H9 (cell line): ENCODE data around the gene TSSK6. TPM values are rescaled to one million over a fixed set of nuclear protein-coding genes. Genes with fewer than 3 reads are reported as not detected.

ENCODE experiments used
- DNase-seq: peaks from one replicate; pipeline ENCODE4 v3.0.0-alpha.2; 2017
- H2AFZ ChIP-seq: one replicate; pipeline ENCODE4 v1.6.1; 2013; ENCODE audit warnings: mild to moderate bottlenecking, low read length, control low read depth, moderate library complexity
- H2AK5ac ChIP-seq: 2 replicates; pipeline ENCODE4 v1.6.1; 2013; ENCODE audit warnings: low read length, control low read depth, mixed read lengths; ENCODE audit not compliant: insufficient read length
- H2BK120ac ChIP-seq: one replicate; pipeline ENCODE4 v1.6.1; 2013; ENCODE audit warnings: low read depth, mild to moderate bottlenecking, low read length, control low read depth, inconsistent platforms; ENCODE audit not compliant: poor library complexity, severe bottlenecking
- H2BK12ac ChIP-seq: 2 replicates; pipeline ENCODE4 v1.6.1; 2013; ENCODE audit warnings: low read length, control low read depth, mixed read lengths, low read depth; ENCODE audit not compliant: insufficient read length
- H2BK15ac ChIP-seq: 2 replicates; pipeline ENCODE4 v1.6.1; 2013; ENCODE audit warnings: low read depth, low read length, control low read depth
- H2BK20ac ChIP-seq: one replicate; pipeline ENCODE4 v1.6.1; 2013; ENCODE audit warnings: low read depth, mild to moderate bottlenecking, low read length, control low read depth, inconsistent platforms; ENCODE audit not compliant: poor library complexity, severe bottlenecking
- H2BK5ac ChIP-seq: 2 replicates; pipeline ENCODE4 v1.6.1; 2013; ENCODE audit warnings: low read length, control low read depth, mixed read lengths; ENCODE audit not compliant: insufficient read length
- H3K14ac ChIP-seq: 2 replicates; pipeline ENCODE4 v1.6.1; 2013; ENCODE audit warnings: low read length, control low read depth; ENCODE audit not compliant: insufficient read depth
- H3K18ac ChIP-seq: 2 replicates; pipeline ENCODE4 v1.6.1; 2013; ENCODE audit warnings: low read depth, mild to moderate bottlenecking, mixed read lengths, low read length, control low read depth; ENCODE audit not compliant: insufficient read length
- H3K23ac ChIP-seq: 2 replicates; pipeline ENCODE4 v1.6.1; 2013; ENCODE audit warnings: low read length, control low read depth, mixed read lengths, low read depth; ENCODE audit not compliant: insufficient read length
- H3K23me2 ChIP-seq: 2 replicates; pipeline ENCODE4 v1.6.1; 2013; ENCODE audit warnings: low read depth, mild to moderate bottlenecking, mixed read lengths, low read length, control low read depth; ENCODE audit not compliant: insufficient read length, poor library complexity, severe bottlenecking
- H3K27ac ChIP-seq: 2 replicates; pipeline ENCODE4 v1.5.1; 2013; ENCODE audit warnings: low read length, control low read depth, mixed read lengths, low read depth; ENCODE audit not compliant: insufficient read length
- H3K27me3 ChIP-seq: 2 replicates; pipeline ENCODE4 v1.6.1; 2013; ENCODE audit warnings: low read length, control low read depth, inconsistent platforms; ENCODE audit not compliant: insufficient read depth
- H3K4ac ChIP-seq: 2 replicates; pipeline ENCODE4 v1.6.1; 2013; ENCODE audit warnings: low read depth, mild to moderate bottlenecking, control low read depth, inconsistent platforms, low read length, moderate library complexity
- H3K4me1 ChIP-seq: 2 replicates; pipeline ENCODE4 v1.6.1; 2013; ENCODE audit warnings: low read length, control low read depth, inconsistent platforms; ENCODE audit not compliant: insufficient read depth
- H3K4me2 ChIP-seq: 2 replicates; pipeline ENCODE4 v1.6.1; 2013; ENCODE audit warnings: low read length, control low read depth, mixed read lengths; ENCODE audit not compliant: insufficient read length, insufficient read depth
- H3K56ac ChIP-seq: 2 replicates; pipeline ENCODE4 v1.6.1; 2013; ENCODE audit warnings: low read depth, mild to moderate bottlenecking, mixed read lengths, low read length, control low read depth; ENCODE audit not compliant: insufficient read length
- H3K79me1 ChIP-seq: 2 replicates; pipeline ENCODE4 v1.6.1; 2013; ENCODE audit warnings: low read depth, mild to moderate bottlenecking, moderate library complexity, low read length, control low read depth, inconsistent platforms; ENCODE audit not compliant: insufficient read depth, poor library complexity, severe bottlenecking
- H3K79me2 ChIP-seq: 2 replicates; pipeline ENCODE4 v1.6.1; 2013; ENCODE audit warnings: low read length, control low read depth, inconsistent platforms; ENCODE audit not compliant: insufficient read depth
- H3K9ac ChIP-seq: 2 replicates; pipeline ENCODE4 v1.6.1; 2013; ENCODE audit warnings: low read length, control low read depth, mixed read lengths; ENCODE audit not compliant: insufficient read length; ENCODE audit errors: extremely low read depth
- H3K9me3 ChIP-seq: one replicate; pipeline ENCODE4 v1.6.1; 2013; ENCODE audit warnings: low read depth, low read length, inconsistent platforms; ENCODE audit not compliant: control insufficient read depth
- H3T11ph ChIP-seq: one replicate; pipeline ENCODE4 v1.6.1; 2013; ENCODE audit warnings: mild to moderate bottlenecking, low read length, control low read depth, inconsistent platforms
- H4K20me1 ChIP-seq: one replicate; pipeline ENCODE4 v1.6.1; 2013; ENCODE audit not compliant: control insufficient read depth, insufficient read length, insufficient read depth
- H4K5ac ChIP-seq: 2 replicates; pipeline ENCODE4 v1.6.1; 2013; ENCODE audit warnings: low read depth, mild to moderate bottlenecking, mixed read lengths, low read length, control low read depth; ENCODE audit not compliant: insufficient read length
- H4K8ac ChIP-seq: replicated peaks from 2 replicates; pipeline ENCODE4 v1.6.1; 2013; ENCODE audit warnings: low read length, control low read depth, mixed read lengths, low read depth; ENCODE audit not compliant: insufficient read length
- H4K91ac ChIP-seq: 2 replicates; pipeline ENCODE4 v1.6.1; 2013; ENCODE audit warnings: low read depth, mild to moderate bottlenecking, moderate library complexity, mixed read lengths, low read length, control low read depth; ENCODE audit not compliant: insufficient read length
- H3K27ac Mint-ChIP-seq, 3 experiments: 2 replicates in 2 of 3; 3 replicates in 1 of 3; pipeline ENCODE4 v1.8.0; 2020 to 2021; ENCODE audit warnings: mixed read lengths in 3 of 3, mild to moderate bottlenecking in 1 of 3, moderate library complexity in 1 of 3
- H3K27me3 Mint-ChIP-seq: 2 replicates; pipeline ENCODE4 v1.8.0; 2021; ENCODE audit warnings: low read depth, mild to moderate bottlenecking, moderate library complexity, mixed read lengths
- H3K36me3 Mint-ChIP-seq, 3 experiments: 2 replicates in 2 of 3; 3 replicates in 1 of 3; pipeline ENCODE4 v1.8.0; 2020 to 2021; ENCODE audit warnings: low read depth in 3 of 3, mixed read lengths in 3 of 3; ENCODE audit not compliant: insufficient read depth in 1 of 3
- H3K4me1 Mint-ChIP-seq, 2 experiments: 2 replicates each; pipeline ENCODE4 v1.8.0; 2020; ENCODE audit warnings: mixed read lengths in 2 of 2
- H3K4me3 Mint-ChIP-seq, 2 experiments: 2 replicates in 1 of 2; 3 replicates in 1 of 2; pipeline ENCODE4 v1.8.0; 2020 to 2021; ENCODE audit warnings: mild to moderate bottlenecking in 2 of 2, mixed read lengths in 2 of 2, moderate library complexity in 1 of 2
- H3K9me3 Mint-ChIP-seq, 2 experiments: 2 replicates in 1 of 2; 3 replicates in 1 of 2; pipeline ENCODE4 v1.8.0; 2020; ENCODE audit warnings: mild to moderate bottlenecking in 2 of 2, mixed read lengths in 2 of 2, moderate library complexity in 1 of 2
- WGBS: extraction: QIAGEN DNeasy Blood & Tissue Kit; methylation state at CpG from one replicate; pipeline ENCODE4 v1.1.7; 2013; ENCODE audit warnings: missing lambda C conversion rate, low lambda C conversion rate, mixed read lengths; ENCODE audit not compliant: insufficient read length; ENCODE audit errors: extremely low coverage; 5-methylcytosine and 5-hydroxymethylcytosine counted together
- total RNA-seq: library from RNA; stranded (reverse); gene quantifications from 2 replicates; pipeline ENCODE4 v1.2.1, GENCODE V29; 2021
- TF ChIP-seq, protein P1 (sequence below): fragments of 200-600 bp; sonication (generic); conservative IDR thresholded peaks from 3 replicates; pipeline ENCODE4 v1.8.0; 2021; ENCODE audit warnings: antibody characterized with exemption, mild to moderate bottlenecking

TSSK6 gene
- total RNA-seq, 1 experiment from 2014 or later, result 2.6 TPM

DNA sequence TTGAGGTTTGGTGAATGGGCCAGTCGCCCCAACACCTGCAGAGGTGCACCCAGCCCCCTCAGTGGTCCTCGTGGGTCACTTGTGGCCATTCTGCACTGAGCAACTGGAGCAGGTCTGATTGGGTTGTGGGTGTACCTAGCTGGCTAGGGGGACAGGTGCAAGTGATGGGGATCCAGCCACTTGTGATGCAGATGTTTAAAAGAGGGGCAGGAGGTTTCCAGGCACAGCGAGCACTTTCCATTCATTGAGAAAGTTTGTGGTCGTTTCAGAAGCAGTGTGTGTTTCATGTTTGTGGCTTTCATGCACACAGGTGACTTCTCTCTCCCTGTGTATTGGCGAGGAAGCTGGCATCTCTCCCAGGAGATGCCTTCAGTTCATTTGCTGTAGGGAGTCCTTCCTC, 34.7 kb downstream of the TSSK6 start:
- Histone ChIP-seq H2BK12ac (no peak overlapping the region), H3K14ac (no peak overlapping the region), H4K8ac (no peak overlapping the region), H3K4ac (no peak overlapping the region), H2BK120ac (no peak overlapping the region), H2AFZ (no peak overlapping the region), H3T11ph (no peak overlapping the region), H3K79me1 (peaks cover 11% of the 10 kb centered on the region), H2BK20ac (no peak overlapping the region), H3K4me2 (no peak overlapping the region), H2BK5ac (no peak overlapping the region), H3K27ac (no peak overlapping the region), H3K79me2 (peaks cover 35% of the 10 kb centered on the region; the same call in 1 of the 2 replicates), H4K20me1 (peaks cover 4% of the 10 kb centered on the region), H4K91ac (no peak overlapping the region), H3K9ac (no peak overlapping the region), H3K56ac (no peak overlapping the region), H3K18ac (no peak overlapping the region), H2BK15ac (no peak overlapping the region), H3K9me3 (no peaks in the 10 kb centered on the region), H3K27me3 (no peaks in the 10 kb centered on the region), H4K5ac (no peak overlapping the region), H2AK5ac (no peak overlapping the region), H3K4me1 (peaks cover 1% of the 10 kb centered on the region; the same call in 1 of the 2 replicates), H3K23ac (no peak overlapping the region), H3K23me2 (no peaks in the 10 kb centered on the region)
- Mint-ChIP-seq H3K4me3 (no peak overlapping the region), H3K4me1 (peaks cover 45 to 55% of the 10 kb centered on the region in 2 experiments), H3K27ac (peak overlapping the region in 2 of 3 experiments; percentile 27 to 28; a peak in 3 of 7 replicates), H3K9me3 (no peaks in the 10 kb centered on the region), H3K36me3 (peaks cover 8 to 36% (median 25%) of the 10 kb centered on the region in 3 experiments; a peak in 6 of 7 replicates), H3K27me3 (no peaks in the 10 kb centered on the region; the same call in 1 of the 2 replicates)
- no peak for DNase-seq
- WGBS, result no CpG with 5 or more reads among the region's 5 CpGs
- TF ChIP-seq, protein P1, sequence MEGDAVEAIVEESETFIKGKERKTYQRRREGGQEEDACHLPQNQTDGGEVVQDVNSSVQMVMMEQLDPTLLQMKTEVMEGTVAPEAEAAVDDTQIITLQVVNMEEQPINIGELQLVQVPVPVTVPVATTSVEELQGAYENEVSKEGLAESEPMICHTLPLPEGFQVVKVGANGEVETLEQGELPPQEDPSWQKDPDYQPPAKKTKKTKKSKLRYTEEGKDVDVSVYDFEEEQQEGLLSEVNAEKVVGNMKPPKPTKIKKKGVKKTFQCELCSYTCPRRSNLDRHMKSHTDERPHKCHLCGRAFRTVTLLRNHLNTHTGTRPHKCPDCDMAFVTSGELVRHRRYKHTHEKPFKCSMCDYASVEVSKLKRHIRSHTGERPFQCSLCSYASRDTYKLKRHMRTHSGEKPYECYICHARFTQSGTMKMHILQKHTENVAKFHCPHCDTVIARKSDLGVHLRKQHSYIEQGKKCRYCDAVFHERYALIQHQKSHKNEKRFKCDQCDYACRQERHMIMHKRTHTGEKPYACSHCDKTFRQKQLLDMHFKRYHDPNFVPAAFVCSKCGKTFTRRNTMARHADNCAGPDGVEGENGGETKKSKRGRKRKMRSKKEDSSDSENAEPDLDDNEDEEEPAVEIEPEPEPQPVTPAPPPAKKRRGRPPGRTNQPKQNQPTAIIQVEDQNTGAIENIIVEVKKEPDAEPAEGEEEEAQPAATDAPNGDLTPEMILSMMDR, result no peak
